Liver (tissue), 9 donors: ENCODE measurements around the gene BTF3L4. TPM values are rescaled to one million over a fixed set of nuclear protein-coding genes. Genes with fewer than 3 reads are reported as not detected.

Experiments used
- DNase-seq: peaks from one replicate; pipeline ENCODE4 v3.0.0-alpha.2; 2017; ENCODE audit warnings: low spot score
- H3K27ac ChIP-seq, 2 donors: one replicate each; pipeline ENCODE4 v1.7.0; 2013; ENCODE audit warnings: inconsistent platforms in 2 of 2, low read length in 2 of 2, control low read depth in 1 of 2, low read depth in 1 of 2, mild to moderate bottlenecking in 1 of 2
- H3K27me3 ChIP-seq, 4 donors: one replicate each; pipeline versions ENCODE4 v1.6.1 to v1.7.0; 2013; ENCODE audit warnings: low read length in 3 of 4, inconsistent platforms in 1 of 4, mild to moderate bottlenecking in 1 of 4, moderate library complexity in 1 of 4; ENCODE audit not compliant: control insufficient read depth in 4 of 4, insufficient read depth in 4 of 4
- H3K36me3 ChIP-seq, 4 donors: one replicate each; pipeline versions ENCODE4 v1.6.1 to v1.7.0; 2013; ENCODE audit warnings: low read length in 3 of 4, mild to moderate bottlenecking in 3 of 4, low read depth in 1 of 4, moderate library complexity in 1 of 4; ENCODE audit not compliant: control insufficient read depth in 4 of 4, insufficient read depth in 3 of 4
- H3K4me1 ChIP-seq, 4 donors: one replicate each; pipeline versions ENCODE4 v1.6.1 to v1.7.0; 2013; ENCODE audit warnings: low read length in 3 of 4, mild to moderate bottlenecking in 3 of 4, moderate library complexity in 1 of 4; ENCODE audit not compliant: control insufficient read depth in 4 of 4, insufficient read depth in 4 of 4
- H3K4me3 ChIP-seq, 3 donors: one replicate each; pipeline versions ENCODE4 v1.6.1 to v1.7.0; 2013; ENCODE audit warnings: low read length in 3 of 3, control low read depth in 1 of 3, low read depth in 1 of 3, mild to moderate bottlenecking in 1 of 3
- H3K9ac ChIP-seq, 2 donors: one replicate each; pipeline ENCODE4 v1.7.0; 2013; ENCODE audit warnings: low read length in 2 of 2, mild to moderate bottlenecking in 2 of 2, moderate library complexity in 2 of 2, control low read depth in 1 of 2, low read depth in 1 of 2
- H3K9me3 ChIP-seq, 4 donors: one replicate each; pipeline versions ENCODE4 v1.6.1 to v1.7.0; 2013; ENCODE audit warnings: low read length in 3 of 4; ENCODE audit not compliant: control insufficient read depth in 4 of 4
- EGR1 ChIP-seq, 2 donors: IDR thresholded peaks; 2 replicates each; pipeline ENCODE4 v1.6.1; 2016 to 2018; ENCODE audit warnings: antibody characterized with exemption in 2 of 2, low read depth in 2 of 2
- FOXA1 ChIP-seq: IDR thresholded peaks from 2 replicates; pipeline ENCODE4 v1.6.1; 2016; ENCODE audit warnings: antibody characterized with exemption
- FOXA2 ChIP-seq: IDR thresholded peaks from 2 replicates; pipeline ENCODE4 v1.6.1; 2016; ENCODE audit warnings: antibody characterized with exemption
- GABPA ChIP-seq, 2 donors: IDR thresholded peaks in 1 of 2; conservative IDR thresholded peaks in 1 of 2; 2 replicates each; pipeline ENCODE4 v1.6.1; 2016; ENCODE audit warnings: antibody characterized with exemption in 2 of 2, mild to moderate bottlenecking in 1 of 2, moderate library complexity in 1 of 2
- HNF4A ChIP-seq, 2 donors: conservative IDR thresholded peaks; 2 replicates each; pipeline ENCODE4 v1.6.1; 2016; ENCODE audit warnings: antibody characterized with exemption in 2 of 2, mild to moderate bottlenecking in 2 of 2
- HNF4G ChIP-seq: IDR thresholded peaks from 2 replicates; pipeline ENCODE4 v1.6.1; 2016; ENCODE audit warnings: antibody characterized with exemption
- JUND ChIP-seq, 2 donors: IDR thresholded peaks; 2 replicates each; pipeline ENCODE4 v1.6.1; 2016; ENCODE audit warnings: antibody characterized with exemption in 2 of 2
- NR2F2 ChIP-seq: IDR thresholded peaks from 2 replicates; pipeline ENCODE4 v1.6.1; 2016; ENCODE audit warnings: antibody characterized with exemption
- RAD21 ChIP-seq, 2 donors: IDR thresholded peaks; 2 replicates each; pipeline ENCODE4 v1.6.1; 2016; ENCODE audit warnings: antibody characterized with exemption in 2 of 2, mild to moderate bottlenecking in 2 of 2
- RXRA ChIP-seq, 2 donors: IDR thresholded peaks; 2 replicates each; pipeline ENCODE4 v1.6.1; 2017 to 2018; ENCODE audit warnings: antibody characterized with exemption in 2 of 2, mild to moderate bottlenecking in 1 of 2
- SP1 ChIP-seq: IDR thresholded peaks from 2 replicates; pipeline ENCODE4 v1.6.1; 2018; ENCODE audit warnings: antibody characterized with exemption, mild to moderate bottlenecking
- TAF1 ChIP-seq: conservative IDR thresholded peaks from 2 replicates; pipeline ENCODE4 v1.6.1; 2016; ENCODE audit warnings: antibody characterized with exemption, mild to moderate bottlenecking
- YY1 ChIP-seq: IDR thresholded peaks from 2 replicates; pipeline ENCODE4 v1.6.1; 2016; ENCODE audit warnings: antibody characterized with exemption, mild to moderate bottlenecking
- WGBS: extraction: QIAGEN DNeasy Blood & Tissue Kit; methylation state at CpG from one replicate; pipeline ENCODE4 v1.1.7; 2013; 5-methylcytosine and 5-hydroxymethylcytosine counted together
- polyA plus RNA-seq, 2 donors: library from polyadenylated mRNA; stranded (reverse) in 1 of 2; unstranded in 1 of 2; fragments of 200-250 nt in 1 of 2; fragments of >200 nt in 1 of 2; fragmentation: Nextera tagmentation in 1 of 2; extraction: Ambion mirVana in 1 of 2; gene quantifications; one replicate each; pipeline versions ENCODE4 v1.2.1 to v1.2.3, GENCODE V29; 2013 to 2015
- total RNA-seq, 2 donors: library from RNA; depleted of rRNA; stranded (reverse); fragments of >200 nt; gene quantifications; one replicate each; pipeline ENCODE4 v1.2.3, GENCODE V29; 2014
- TF ChIP-seq, protein P1 (sequence below): fragments of 150-350 bp; IDR thresholded peaks from 2 replicates; pipeline ENCODE4 v1.5.1; 2017; ENCODE audit warnings: improper control_type of control experiment, low read depth, low read length; ENCODE audit not compliant: missing input control
- TF ChIP-seq, protein P2 (sequence below): IDR thresholded peaks from 2 replicates; pipeline ENCODE4 v1.6.1; 2016; ENCODE audit warnings: antibody characterized with exemption
- TF ChIP-seq, protein P3 (sequence below): IDR thresholded peaks from 2 replicates; pipeline ENCODE4 v1.6.1; 2016; ENCODE audit warnings: antibody characterized with exemption
- donor health status: healthy.
- donor health status: healthy.
- donor health status: healthy.
- donor health status: healthy.
- donor health status: healthy.

The BTF3L4 gene
- total and polyA plus RNA-seq, 4 donors: 13.4 to 33.3 (median 18.5) TPM

DNA sequence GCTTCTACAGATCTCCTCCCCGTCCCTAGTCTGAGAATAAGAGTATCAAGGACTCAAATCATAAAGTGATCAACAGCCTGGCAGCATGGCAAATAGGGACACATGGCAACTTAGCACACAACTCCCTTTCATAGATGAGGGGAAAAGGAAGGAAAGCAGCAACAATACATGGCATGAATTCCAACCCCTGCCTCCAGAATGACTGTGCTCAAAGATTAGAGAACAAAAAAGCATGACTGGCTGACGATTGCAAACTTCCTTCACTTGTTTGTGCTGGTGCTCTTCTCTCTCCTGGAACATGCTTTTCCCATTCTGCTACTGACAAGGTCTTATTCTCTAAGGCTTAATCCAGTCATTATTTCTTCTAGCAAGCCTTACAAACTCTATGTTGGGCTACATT is 34.0 kb upstream of the BTF3L4 start:
- H3K9me3 ChIP-seq: no peaks in the 10 kb centered on the region
- H3K36me3 ChIP-seq: peaks cover 2 to 51% (median 29%) of the 10 kb centered on the region in 4 donors
- H3K4me3 ChIP-seq: no peak overlapping the region
- H3K9ac ChIP-seq: no peak overlapping the region
- H3K27ac ChIP-seq: no peak overlapping the region
- TF ChIP-seq RAD21 (IDR thresholded peaks at IDR 0.05) (no peak), RXRA (IDR thresholded peaks at IDR 0.05) (no peak), FOXA2 (no peak), FOXA1 (no peak), EGR1 (IDR thresholded peaks at IDR 0.05; ENCODE audit: low read depth in 2 of 2) (no peak), HNF4G (no peak), JUND (IDR thresholded peaks at IDR 0.05) (no peak), NR2F2 (no peak), YY1 (no peak), SP1 (no peak), GABPA (IDR thresholded peaks at IDR 0.05 in 1 of 2, conservative IDR thresholded peaks at IDR 0.05 in 1 of 2) (no peak)
- TF ChIP-seq, protein P1, sequence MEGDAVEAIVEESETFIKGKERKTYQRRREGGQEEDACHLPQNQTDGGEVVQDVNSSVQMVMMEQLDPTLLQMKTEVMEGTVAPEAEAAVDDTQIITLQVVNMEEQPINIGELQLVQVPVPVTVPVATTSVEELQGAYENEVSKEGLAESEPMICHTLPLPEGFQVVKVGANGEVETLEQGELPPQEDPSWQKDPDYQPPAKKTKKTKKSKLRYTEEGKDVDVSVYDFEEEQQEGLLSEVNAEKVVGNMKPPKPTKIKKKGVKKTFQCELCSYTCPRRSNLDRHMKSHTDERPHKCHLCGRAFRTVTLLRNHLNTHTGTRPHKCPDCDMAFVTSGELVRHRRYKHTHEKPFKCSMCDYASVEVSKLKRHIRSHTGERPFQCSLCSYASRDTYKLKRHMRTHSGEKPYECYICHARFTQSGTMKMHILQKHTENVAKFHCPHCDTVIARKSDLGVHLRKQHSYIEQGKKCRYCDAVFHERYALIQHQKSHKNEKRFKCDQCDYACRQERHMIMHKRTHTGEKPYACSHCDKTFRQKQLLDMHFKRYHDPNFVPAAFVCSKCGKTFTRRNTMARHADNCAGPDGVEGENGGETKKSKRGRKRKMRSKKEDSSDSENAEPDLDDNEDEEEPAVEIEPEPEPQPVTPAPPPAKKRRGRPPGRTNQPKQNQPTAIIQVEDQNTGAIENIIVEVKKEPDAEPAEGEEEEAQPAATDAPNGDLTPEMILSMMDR: no peak
- TF ChIP-seq, protein P2, sequence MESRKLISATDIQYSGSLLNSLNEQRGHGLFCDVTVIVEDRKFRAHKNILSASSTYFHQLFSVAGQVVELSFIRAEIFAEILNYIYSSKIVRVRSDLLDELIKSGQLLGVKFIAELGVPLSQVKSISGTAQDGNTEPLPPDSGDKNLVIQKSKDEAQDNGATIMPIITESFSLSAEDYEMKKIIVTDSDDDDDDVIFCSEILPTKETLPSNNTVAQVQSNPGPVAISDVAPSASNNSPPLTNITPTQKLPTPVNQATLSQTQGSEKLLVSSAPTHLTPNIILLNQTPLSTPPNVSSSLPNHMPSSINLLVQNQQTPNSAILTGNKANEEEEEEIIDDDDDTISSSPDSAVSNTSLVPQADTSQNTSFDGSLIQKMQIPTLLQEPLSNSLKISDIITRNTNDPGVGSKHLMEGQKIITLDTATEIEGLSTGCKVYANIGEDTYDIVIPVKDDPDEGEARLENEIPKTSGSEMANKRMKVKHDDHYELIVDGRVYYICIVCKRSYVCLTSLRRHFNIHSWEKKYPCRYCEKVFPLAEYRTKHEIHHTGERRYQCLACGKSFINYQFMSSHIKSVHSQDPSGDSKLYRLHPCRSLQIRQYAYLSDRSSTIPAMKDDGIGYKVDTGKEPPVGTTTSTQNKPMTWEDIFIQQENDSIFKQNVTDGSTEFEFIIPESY: no peak
- TF ChIP-seq, protein P3, sequence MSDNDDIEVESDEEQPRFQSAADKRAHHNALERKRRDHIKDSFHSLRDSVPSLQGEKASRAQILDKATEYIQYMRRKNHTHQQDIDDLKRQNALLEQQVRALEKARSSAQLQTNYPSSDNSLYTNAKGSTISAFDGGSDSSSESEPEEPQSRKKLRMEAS: no peak
- no peaks in the 10 kb centered on the region for H3K27me3 ChIP-seq
- H3K4me1 ChIP-seq: no peaks in the 10 kb centered on the region
- DNase-seq: no peak
- 93% methylated on average over 2 of the region's 2 CpGs for WGBS

DNA sequence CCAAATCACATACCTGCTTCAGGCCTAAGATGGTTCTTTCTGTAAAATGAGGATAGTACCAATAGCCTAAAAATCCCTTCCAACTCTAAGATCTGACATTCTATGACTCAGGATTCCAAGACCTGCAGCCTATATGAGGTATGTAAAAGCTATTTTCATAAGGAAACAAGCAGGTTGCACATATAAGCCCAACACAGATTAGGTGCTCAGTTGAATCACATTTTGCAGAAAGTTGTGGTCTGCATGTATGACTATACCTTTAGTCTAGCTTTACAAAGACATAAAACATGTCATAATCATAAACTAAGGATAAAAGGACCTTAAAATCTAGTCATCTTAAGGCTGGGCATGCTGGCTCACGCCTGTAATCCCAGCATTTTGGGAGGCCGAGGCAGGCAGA is 29.8 kb upstream of the BTF3L4 start:
- Histone ChIP-seq H3K36me3 (peaks cover 2 to 35% (median 24%) of the 10 kb centered on the region in 4 donors), H3K9ac (no peak overlapping the region)
- no peak for TF ChIP-seq HNF4G
- no peak for TF ChIP-seq TAF1
- TF ChIP-seq, protein P2: no peak
- no peak for TF ChIP-seq EGR1 (IDR thresholded peaks at IDR 0.05; ENCODE audit: low read depth in 2 of 2)
- TF ChIP-seq SP1: no peak
- no peak for TF ChIP-seq YY1
- no peak for TF ChIP-seq HNF4A (conservative IDR thresholded peaks at IDR 0.05)
- no peak for TF ChIP-seq NR2F2
- TF ChIP-seq JUND (IDR thresholded peaks at IDR 0.05): no peak
- TF ChIP-seq GABPA (IDR thresholded peaks at IDR 0.05 in 1 of 2, conservative IDR thresholded peaks at IDR 0.05 in 1 of 2): no peak
- TF ChIP-seq, protein P3: no peak

More for the DNA sequence above, 29.8 kb upstream of the BTF3L4 start:
- H3K4me1 ChIP-seq: peaks cover 5 to 21% (median 16%) of the 10 kb centered on the region in 4 donors
- no peaks in the 10 kb centered on the region for H3K9me3 ChIP-seq
- no peak overlapping the region for H3K4me3 ChIP-seq
- no peak overlapping the region for H3K27ac ChIP-seq
- no peak for DNase-seq
- WGBS: 98% methylated on average over 2 of the region's 2 CpGs
- no peaks in the 10 kb centered on the region for H3K27me3 ChIP-seq
